ENCODE data around the gene SORT1. TPM values are rescaled to one million over a fixed set of nuclear protein-coding genes. Genes with fewer than 3 reads are reported as not detected.
A peak's percentile ranks its signal among the peaks of the same experiment; 100 is the strongest.

Gene SORT1
- polyA plus RNA-seq, 1 of the 3 experiments (the other 2 are of a cell fraction) = 8.5 TPM

DNA sequence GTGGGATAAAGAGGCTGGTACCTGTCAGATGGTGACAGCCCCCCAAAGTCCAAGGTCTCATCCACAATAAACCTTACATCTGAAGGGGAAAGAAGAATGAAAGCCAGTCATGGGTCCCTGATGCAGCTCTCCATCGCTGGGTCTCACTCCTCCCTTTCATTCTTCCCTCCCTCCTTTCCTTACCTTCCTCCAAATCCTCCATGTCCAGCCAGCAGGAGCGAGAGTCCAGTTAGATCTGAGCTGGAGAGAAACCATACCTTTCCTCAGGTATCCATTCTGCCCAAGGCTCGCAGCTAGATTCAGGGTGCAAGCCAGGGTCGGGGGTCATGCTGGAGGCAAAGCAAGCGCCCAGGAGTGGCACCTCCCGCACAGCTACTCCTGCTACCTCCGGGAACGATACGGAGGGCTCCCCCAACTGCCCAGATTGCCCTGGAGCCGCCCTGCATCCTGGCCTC lies 115.2 kb downstream of the SORT1 start:
- H3K36me3 ChIP-seq (replicated peaks in 1 of 2; ENCODE audit: control insufficient read depth in 1 of 2, insufficient read depth in 2 of 2, low read length in 1 of 2) = no peaks in the 10 kb centered on the region
- CTCF ChIA-PET = interaction anchor here (1.1 to 8.7 kb wide), 6 partner anchors 19 to 250 kb away, joined by 3 to 252 read pairs (median 6); partner anchors contain the start of genes CELSR2 and SORT1
- no peaks in the 10 kb centered on the region for H4K20me1 ChIP-seq (ENCODE audit: insufficient read depth)
- DNase-seq = no peak
- POLR2A ChIA-PET = interaction anchor here (0.6 to 1.5 kb wide), 8 partner anchors 29 to 266 kb away, joined by 3 to 9 read pairs (median 5); partner anchors contain the start of genes CELSR2, GNAI3 and SORT1
- 1% methylated on average over 9 of the region's 10 CpGs for WGBS (ENCODE audit: low lambda C conversion rate)
- peaks cover 26% of the 10 kb centered on the region; the same call in 1 of the 2 replicates for H3K79me2 ChIP-seq (ENCODE audit: insufficient read depth)
- no peaks in the 10 kb centered on the region for H3K27me3 ChIP-seq (ENCODE audit: insufficient read depth)
- H3K27ac ChIP-seq (ENCODE audit: low read depth in 2 of 2, low read length in 1 of 2) = peak overlapping the region; percentile 45 to 73; a peak in 3 of 4 replicates
- H3F3A ChIP-seq (replicated peaks; ENCODE audit: insufficient read depth) = peaks cover 11% of the 10 kb centered on the region
- peak overlapping the region; percentile 86 for H2AFZ ChIP-seq (ENCODE audit: low read depth)
- no peaks in the 10 kb centered on the region for H3K9me2 ChIP-seq
- H3K4me2 ChIP-seq = peak overlapping the region; percentile 82
- peak overlapping the region; percentile 69 to 84 for H3K4me3 ChIP-seq (ENCODE audit: low read depth in 2 of 2, low read length in 1 of 2)
- TF ChIP-seq GATA2 (CRISPR knock-in tag; IDR thresholded peaks at IDR 0.05) (no peak), EP300 (IDR thresholded peaks at IDR 0.05; ENCODE audit: borderline replicate concordance in 1 of 2, low read depth in 1 of 2, low read length in 1 of 2) (no peak), NRF1 (IDR thresholded peaks at IDR 0.05; ENCODE audit: low read depth, low read length) (no peak), USF1 (IDR thresholded peaks at IDR 0.05; ENCODE audit: borderline replicate concordance, low read depth) (no peak), FOSL2 (IDR thresholded peaks at IDR 0.05; ENCODE audit: borderline replicate concordance, low read depth) (no peak), RCOR1 (IDR thresholded peaks at IDR 0.05; ENCODE audit: low read length) (no peak), USF2 (IDR thresholded peaks at IDR 0.05; ENCODE audit: borderline replicate concordance, low read depth, low read length) (no peak), POLR2AphosphoS5 (IDR thresholded peaks at IDR 0.05; ENCODE audit: low read depth, low read length) (no peak)
- H3K9me3 ChIP-seq = no peaks in the 10 kb centered on the region
- peak overlapping the region; percentile 68 for H3K9ac ChIP-seq
- H3K4me1 ChIP-seq (ENCODE audit: control insufficient read depth in 1 of 2, insufficient read depth in 2 of 2, low read depth in 1 of 2, low read length in 1 of 2) = peaks cover 0 to 22% of the 10 kb centered on the region in 2 experiments; a peak in 1 of 4 replicates

GRCh38 chr1:109281680-109282496 lies 115.8 kb downstream of the SORT1 start:
- H2AFZ ChIP-seq (ENCODE audit: low read depth) = peak overlapping the region; percentile 86; the same call in 1 of the 2 replicates
- no peaks in the 10 kb centered on the region for H3K9me3 ChIP-seq
- peak overlapping the region; percentile 68 for H3K9ac ChIP-seq
- CTCF ChIA-PET = interaction anchor here (1.2 to 8.7 kb wide), 7 partner anchors 18 to 358 kb away, joined by 3 to 252 read pairs (median 6); partner anchors contain the start of genes CELSR2 and SORT1
- H3K79me2 ChIP-seq (ENCODE audit: insufficient read depth) = peaks cover 26% of the 10 kb centered on the region; the same call in 1 of the 2 replicates
- H3K27ac ChIP-seq (ENCODE audit: low read depth in 2 of 2, low read length in 1 of 2) = peak overlapping the region in 1 of 2 experiments; percentile 25; a peak in 1 of 4 replicates
- WGBS (ENCODE audit: low lambda C conversion rate) = 71% methylated on average over 15 of the region's 28 CpGs
- no peaks in the 10 kb centered on the region for H3K27me3 ChIP-seq (ENCODE audit: insufficient read depth)
- H4K20me1 ChIP-seq (ENCODE audit: insufficient read depth) = no peaks in the 10 kb centered on the region
- DNase-seq = no peak
- peak overlapping the region; percentile 69 to 84 for H3K4me3 ChIP-seq (ENCODE audit: low read depth in 2 of 2, low read length in 1 of 2)
- TF ChIP-seq TEAD4 (IDR thresholded peaks at IDR 0.05; ENCODE audit: borderline replicate concordance, insufficient read depth) (no peak), CHD2 (IDR thresholded peaks at IDR 0.05; ENCODE audit: low read length, partially characterized antibody) (no peak), RAD21 (IDR thresholded peaks at IDR 0.05; ENCODE audit: low read length) (no peak), POLR2AphosphoS5 (IDR thresholded peaks at IDR 0.05; ENCODE audit: low read depth, low read length) (no peak), GABPA (IDR thresholded peaks at IDR 0.05; ENCODE audit: low read depth) (no peak), TCF12 (IDR thresholded peaks at IDR 0.05) (no peak), MEF2A (IDR thresholded peaks at IDR 0.05; ENCODE audit: borderline replicate concordance, low read depth) (no peak), GATA2 (CRISPR knock-in tag; IDR thresholded peaks at IDR 0.05) (no peak), FOXJ3 (CRISPR knock-in tag; IDR thresholded peaks at IDR 0.05) (no peak), ZBTB33 (IDR thresholded peaks at IDR 0.05; ENCODE audit: borderline replicate concordance, low read depth) (no peak), SIN3A (IDR thresholded peaks at IDR 0.05; ENCODE audit: borderline replicate concordance, low read depth, low read length) (no peak), MAX (IDR thresholded peaks at IDR 0.05; ENCODE audit: low read depth) (no peak), MXI1 (IDR thresholded peaks at IDR 0.05; ENCODE audit: low read depth, low read length) (no peak), FOXM1 (IDR thresholded peaks at IDR 0.05; ENCODE audit: low read depth) (no peak), FOSL2 (IDR thresholded peaks at IDR 0.05; ENCODE audit: borderline replicate concordance, low read depth) (no peak)
- TF ChIP-seq, protein P1, sequence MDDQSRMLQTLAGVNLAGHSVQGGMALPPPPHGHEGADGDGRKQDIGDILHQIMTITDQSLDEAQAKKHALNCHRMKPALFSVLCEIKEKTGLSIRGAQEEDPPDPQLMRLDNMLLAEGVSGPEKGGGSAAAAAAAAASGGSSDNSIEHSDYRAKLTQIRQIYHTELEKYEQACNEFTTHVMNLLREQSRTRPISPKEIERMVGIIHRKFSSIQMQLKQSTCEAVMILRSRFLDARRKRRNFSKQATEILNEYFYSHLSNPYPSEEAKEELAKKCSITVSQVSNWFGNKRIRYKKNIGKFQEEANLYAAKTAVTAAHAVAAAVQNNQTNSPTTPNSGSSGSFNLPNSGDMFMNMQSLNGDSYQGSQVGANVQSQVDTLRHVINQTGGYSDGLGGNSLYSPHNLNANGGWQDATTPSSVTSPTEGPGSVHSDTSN (IDR thresholded peaks at IDR 0.05) = no peak
- H3K4me1 ChIP-seq (ENCODE audit: control insufficient read depth in 1 of 2, insufficient read depth in 2 of 2, low read depth in 1 of 2, low read length in 1 of 2) = peaks cover 0 to 25% of the 10 kb centered on the region in 2 experiments; a peak in 1 of 4 replicates
- POLR2A ChIA-PET = interaction anchor here (1.1 to 1.4 kb wide), 3 partner anchors 118 to 267 kb away, joined by 3 to 9 read pairs (median 6); partner anchors contain the start of gene GNAI3
- peaks cover 11% of the 10 kb centered on the region for H3F3A ChIP-seq (replicated peaks; ENCODE audit: insufficient read depth)
- no peaks in the 10 kb centered on the region for H3K36me3 ChIP-seq (replicated peaks in 1 of 2; ENCODE audit: control insufficient read depth in 1 of 2, insufficient read depth in 2 of 2, low read length in 1 of 2)
- no peaks in the 10 kb centered on the region for H3K9me2 ChIP-seq
- H3K4me2 ChIP-seq = peak overlapping the region; percentile 82
